Inflammatory macrophage treated with lipopolysaccharide for 4 hours (primary cell): Measurements from ENCODE around the gene STAC.
"Not testable (repeated sequence)": the region's sequence is repeated elsewhere in the genome, so short reads cannot be mapped to it uniquely, and the experiment has no call there.

ENCODE experiments used
- DNase-seq: peaks from one replicate; pipeline ENCODE4 v3.0.0-alpha.2; 2020

STAC gene

GRCh38 chr3:36520241-36521006 lies 140.1 kb downstream of the STAC start:
- DNase-seq: no peak

GRCh38 chr3:36521007-36521379 lies 140.7 kb downstream of the STAC start:
- DNase-seq: no peak

GRCh38 chr3:36524560-36524959 lies 144.3 kb downstream of the STAC start:
- no peak for DNase-seq

- DNase-seq: no peak
These were observed 145.0 kb downstream of the STAC start for GRCh38 chr3:36525115-36525801.

- no peak for DNase-seq
These were observed 157.9 kb downstream of the STAC start for GRCh38 chr3:36538136-36538749.

GRCh38 chr3:36540888-36541518 lies 160.7 kb downstream of the STAC start:
- DNase-seq: peak; percentile 48

- DNase-seq: no peak
These were observed 161.9 kb downstream of the STAC start for GRCh38 chr3:36542186-36542585.

GRCh38 chr3:36543276-36543997 lies 163.1 kb downstream of the STAC start:
- DNase-seq: no peak

GRCh38 chr3:36546226-36546625 lies 165.9 kb downstream of the STAC start:
- DNase-seq: no peak

- no peak for DNase-seq
These were observed 168.4 kb downstream of the STAC start for GRCh38 chr3:36548712-36549111.

GRCh38 chr3:36557021-36557707 lies 176.9 kb downstream of the STAC start:
- no peak for DNase-seq

GRCh38 chr3:36557708-36558421 lies 177.6 kb downstream of the STAC start:
- DNase-seq: no peak

GRCh38 chr3:36558961-36559360 lies 178.7 kb downstream of the STAC start:
- no peak for DNase-seq

GRCh38 chr3:36560685-36561084 lies 180.4 kb downstream of the STAC start:
- no peak for DNase-seq

GRCh38 chr3:36561601-36562000 lies 181.3 kb downstream of the STAC start:
- no peak for DNase-seq

GRCh38 chr3:36562945-36563344 lies 182.6 kb downstream of the STAC start:
- no peak for DNase-seq

- no peak for DNase-seq
These were observed 194.9 kb downstream of the STAC start for GRCh38 chr3:36575241-36575640.

GRCh38 chr3:36578418-36578817 lies 198.1 kb downstream of the STAC start:
- DNase-seq: not testable (repeated sequence)

- DNase-seq: no peak
These were observed 199.4 kb downstream of the STAC start for GRCh38 chr3:36579746-36580145.

GRCh38 chr3:36580716-36581115 lies 200.4 kb downstream of the STAC start:
- DNase-seq: no peak

GRCh38 chr3:36591959-36592358 lies 211.7 kb downstream of the STAC start:
- no peak for DNase-seq

- no peak for DNase-seq
These were observed 215.2 kb downstream of the STAC start for GRCh38 chr3:36595511-36595910.
